ENCODE measurements around the gene FBXO45.

GRCh38 chr3:196633555-196634151, 65.2 kb downstream of the FBXO45 start:
- TF ChIP-seq CTCF (IDR thresholded peaks at IDR 0.05 in 2 of 3, conservative IDR thresholded peaks at IDR 0.05 in 1 of 3; ENCODE audit: borderline replicate concordance in 1 of 3, insufficient read depth in 1 of 3, low read depth in 2 of 3, low read length in 2 of 3), result no peak
- TF ChIP-seq RAD21 (IDR thresholded peaks at IDR 0.05; ENCODE audit: low read depth), result no peak
- peak; percentile 23 for TF ChIP-seq POLR2A (IDR thresholded peaks at IDR 0.05; ENCODE audit: borderline replicate concordance, extremely low read depth, insufficient read depth, insufficient read length)
- no peak for TF ChIP-seq EZH2 (IDR thresholded peaks at IDR 0.05)
- no peak for TF ChIP-seq EGR1 (IDR thresholded peaks at IDR 0.05; ENCODE audit: low read depth)
- TF ChIP-seq POLR2AphosphoS5 (IDR thresholded peaks at IDR 0.05; ENCODE audit: low read depth, low read length), result no peak
- TF ChIP-seq, protein P1, sequence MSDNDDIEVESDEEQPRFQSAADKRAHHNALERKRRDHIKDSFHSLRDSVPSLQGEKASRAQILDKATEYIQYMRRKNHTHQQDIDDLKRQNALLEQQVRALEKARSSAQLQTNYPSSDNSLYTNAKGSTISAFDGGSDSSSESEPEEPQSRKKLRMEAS (IDR thresholded peaks at IDR 0.05), result no peak
- TF ChIP-seq SRF (IDR thresholded peaks at IDR 0.05; ENCODE audit: low read depth), result no peak

Data from HCT116 (cell line).